ENCODE data around the gene PAOX. TPM values are rescaled to one million over a fixed set of nuclear protein-coding genes. Genes with fewer than 3 reads are reported as not detected.

The PAOX gene
- total and polyA plus RNA-seq, 3 donors from 2014 or later: 24.8 to 91.5 (median 49.5) TPM

DNA sequence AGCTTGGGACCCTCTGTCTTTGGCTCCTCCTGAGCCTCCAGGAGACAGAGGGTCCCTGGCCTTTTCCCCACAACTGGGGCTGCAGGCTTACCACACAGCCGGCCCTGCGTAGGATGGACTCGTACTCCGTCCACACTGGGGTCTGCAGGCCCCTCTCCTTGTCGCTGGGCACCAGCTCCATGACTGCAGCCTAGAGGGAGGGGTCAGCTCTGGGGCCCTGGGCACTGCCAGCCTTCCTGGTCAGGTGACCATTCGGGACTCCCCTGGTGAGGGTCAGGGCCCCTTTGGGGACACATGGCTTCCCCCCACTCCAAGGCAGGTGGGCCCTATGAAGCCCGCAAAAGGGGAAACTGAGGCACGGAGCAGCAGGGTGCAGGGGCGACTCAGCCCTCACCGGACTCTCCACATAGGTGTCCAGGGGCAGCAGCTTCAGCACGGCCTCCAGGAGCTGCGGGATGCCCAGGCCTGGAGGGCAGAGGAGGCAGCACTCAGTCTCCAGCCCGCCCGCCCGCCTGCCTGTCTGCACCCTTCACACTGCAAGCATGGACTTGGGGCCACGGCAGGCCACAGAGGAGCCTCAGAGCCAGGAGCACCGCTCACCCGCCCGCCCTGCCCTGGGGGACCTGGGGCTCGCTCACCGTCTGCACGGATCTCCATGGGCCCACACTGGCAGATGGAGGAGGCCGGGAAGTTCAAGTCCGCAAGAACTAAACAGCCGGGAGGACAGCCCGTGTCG is 22.3 kb upstream of the PAOX start:
- intact Hi-C loops (cut with DNase I; ENCODE audit: low total_unique reads): no loop called here
- no peak overlapping the region for H3K27ac ChIP-seq
- H3K4me3 ChIP-seq: peak overlapping the region; percentile 55 to 61
- H3K9me3 ChIP-seq: no peaks in the 10 kb centered on the region
- DNase-seq: no peak
- no peaks in the 10 kb centered on the region for H3K36me3 ChIP-seq (ENCODE audit: low read depth, missing control alignments)
- TF ChIP-seq POLR2A (IDR thresholded peaks at IDR 0.05) (no peak), CTCF (IDR thresholded peaks at IDR 0.05) (no peak)
- no peaks in the 10 kb centered on the region for H3K27me3 ChIP-seq
- peaks cover 9% of the 10 kb centered on the region for H3K4me1 ChIP-seq
- 0 to 52% methylated on average over 4 to 16 of the region's 27 CpGs for WGBS, 2 donors

- intact Hi-C loops (cut with DNase I; ENCODE audit: low total_unique reads): no loop called here
- Histone ChIP-seq H3K36me3 (ENCODE audit: low read depth, missing control alignments) (no peaks in the 10 kb centered on the region), H3K27ac (peak within 1 kb of the TSS in 1 of 2 donors; percentile 36), H3K4me1 (peaks cover 9% of the 10 kb centered on the region), H3K4me3 (peak within 1 kb of the TSS; percentile 55 to 61), H3K27me3 (no peaks in the 10 kb centered on the region), H3K9me3 (no peaks in the 10 kb centered on the region)
- DNase-seq: no peak
- TF ChIP-seq POLR2A (IDR thresholded peaks at IDR 0.05) (no peak), CTCF (IDR thresholded peaks at IDR 0.05) (no peak)
- WGBS, 2 donors: 2% methylated on average over 15 to 60 of the region's 83 CpGs
Observed at GRCh38 chr10:133357285-133358161, 21.5 kb upstream of the PAOX start, which contains the start of gene FUOM. Gene FUOM, minus strand, starts transcription at chr10:133358019. Its CDS starts 12 bp downstream, at chr10:133358007.

DNA sequence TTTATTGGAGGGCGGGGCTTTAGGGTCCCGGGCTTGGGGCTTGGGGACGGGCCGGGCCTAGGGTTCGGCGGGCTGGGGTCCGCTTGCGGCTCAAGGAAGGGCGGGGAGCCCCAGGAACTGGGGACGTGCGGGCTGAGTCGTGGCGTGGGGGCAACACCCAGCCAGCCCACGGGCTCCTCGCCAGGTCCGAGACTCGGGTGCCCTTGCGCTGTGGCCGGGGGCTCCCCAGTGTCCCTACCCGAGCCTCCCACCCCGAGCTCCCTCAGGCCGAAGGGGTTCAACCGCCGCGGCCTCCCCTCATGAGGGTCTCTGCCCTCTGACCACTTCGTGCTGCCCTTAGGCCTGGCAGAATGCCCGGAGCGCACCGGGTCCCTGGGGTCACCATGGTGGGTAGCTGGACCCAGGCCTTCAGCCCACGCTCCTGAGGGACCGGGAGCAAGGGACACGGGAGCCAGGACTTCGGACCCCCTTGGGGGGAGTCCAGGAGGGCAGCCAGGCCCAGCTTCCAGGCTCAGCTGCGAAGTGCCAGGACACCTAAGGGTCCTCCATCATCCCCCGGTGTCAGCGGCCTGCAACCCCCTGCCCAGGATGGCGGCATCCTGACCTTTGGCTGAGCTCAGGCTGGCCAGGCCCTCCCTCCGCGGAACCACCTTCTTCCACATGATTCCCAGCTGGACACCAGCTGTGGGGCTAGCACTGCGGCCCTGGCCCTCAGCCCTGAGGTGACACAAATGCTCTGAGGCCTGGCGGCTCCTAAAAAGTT is 20.7 kb upstream of the PAOX start:
- no peaks in the 10 kb centered on the region for H3K9me3 ChIP-seq
- no peaks in the 10 kb centered on the region for H3K36me3 ChIP-seq (ENCODE audit: low read depth, missing control alignments)
- H3K27ac ChIP-seq: no peak overlapping the region
- no peaks in the 10 kb centered on the region for H3K27me3 ChIP-seq
- peak overlapping the region in 1 of 2 donors; percentile 61 for H3K4me3 ChIP-seq
- H3K4me1 ChIP-seq: peaks cover 9% of the 10 kb centered on the region
- TF ChIP-seq CTCF (IDR thresholded peaks at IDR 0.05): no peak
- no peak for TF ChIP-seq POLR2A (IDR thresholded peaks at IDR 0.05)
- intact Hi-C loops (cut with DNase I; ENCODE audit: low total_unique reads): no loop called here
- DNase-seq: no peak
- WGBS, 2 donors: 58 to 69% methylated on average over 23 to 39 of the region's 41 CpGs

DNA sequence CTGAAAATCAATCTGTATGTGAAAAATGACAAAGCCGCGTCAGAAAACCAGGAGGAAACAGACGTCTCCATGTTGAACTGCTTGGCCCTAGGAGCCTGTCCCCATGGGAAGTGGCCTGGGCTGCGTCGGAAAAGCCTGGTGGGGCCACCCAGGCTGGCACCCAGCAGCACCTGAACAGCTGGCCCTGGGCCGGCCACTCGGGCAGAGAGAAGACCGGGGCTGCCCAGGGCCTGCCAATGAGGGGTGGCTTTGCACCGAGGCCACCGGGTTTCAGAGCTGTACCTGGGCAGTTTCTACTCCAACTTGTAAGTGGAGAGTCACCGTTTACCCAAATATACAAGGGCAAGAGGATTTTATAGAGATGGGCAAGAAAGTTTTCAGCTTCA is 20.1 kb upstream of the PAOX start:
- Histone ChIP-seq H3K4me3 (no peak overlapping the region), H3K27ac (no peak overlapping the region), H3K4me1 (peaks cover 9% of the 10 kb centered on the region), H3K27me3 (no peaks in the 10 kb centered on the region), H3K9me3 (no peaks in the 10 kb centered on the region), H3K36me3 (ENCODE audit: low read depth, missing control alignments) (no peaks in the 10 kb centered on the region)
- no peak for TF ChIP-seq POLR2A (IDR thresholded peaks at IDR 0.05)
- no peak for TF ChIP-seq CTCF (IDR thresholded peaks at IDR 0.05)
- intact Hi-C loops (cut with DNase I; ENCODE audit: low total_unique reads): no loop called here
- WGBS, 2 donors: 82 to 89% methylated on average over 8 to 11 of the region's 11 CpGs
- no peak for DNase-seq

Data from testis (tissue), 3 donors.